Panc1 (cell line): Measurements from ENCODE around the gene PCDHGA1. TPM values are rescaled to one million over a fixed set of nuclear protein-coding genes. Genes with fewer than 3 reads are reported as not detected.

Experiments
- ATAC-seq: fragments of 200-7000 bp; cut with Tn5 transposase; 2 replicates; pipeline ENCODE4 v1.9.1; 2020; ENCODE audit warnings: mild to moderate bottlenecking, moderate library complexity
- BruUV-seq: library from RNA; stranded (reverse); fragments of 400-500 nt; replicated peaks from 2 replicates; lab custom pipeline; 2021; lab: Mats Ljungman, UMichigan
- CTCF ChIA-PET: fragments of 300-600 bp; sonication (Branson Sonifier 250); formaldehyde crosslinking; loops from one replicate; lab custom pipeline; 2022; ENCODE audit warnings: antibody characterized with exemption; lab: Charles Lee
- POLR2A ChIA-PET: fragments of 300-600 bp; sonication (Branson Sonifier 250); formaldehyde crosslinking; loops from one replicate; lab custom pipeline; 2022; ENCODE audit warnings: antibody characterized with exemption; lab: Charles Lee
- DNase-seq: peaks from one replicate; pipeline ENCODE4 v3.0.0-alpha.2; 2010; ENCODE audit warnings: low read depth, low spot score
- H3K27ac ChIP-seq: 2 replicates; pipeline ENCODE4 v1.5.1; 2011; ENCODE audit warnings: mild to moderate bottlenecking, low read length, inconsistent platforms
- H3K27me3 ChIP-seq: fragments of 200-500 bp; sonication (Bioruptor generic); 2 replicates; pipeline ENCODE4 v1.6.0; 2014; ENCODE audit warnings: low read length, inconsistent platforms; ENCODE audit not compliant: control insufficient read depth, insufficient read depth
- H3K36me3 ChIP-seq: fragments of 200-500 bp; sonication (Bioruptor generic); 2 replicates; pipeline ENCODE4 v1.5.1; 2014; ENCODE audit warnings: inconsistent platforms, mild to moderate bottlenecking, low read length, moderate library complexity; ENCODE audit not compliant: control insufficient read depth, insufficient read depth
- H3K4me1 ChIP-seq: 2 replicates; pipeline ENCODE4 v1.5.1; 2011; ENCODE audit warnings: inconsistent platforms, mild to moderate bottlenecking, low read length, moderate library complexity; ENCODE audit not compliant: control insufficient read depth, insufficient read depth
- H3K4me3 ChIP-seq, 2 experiments: 2 replicates each; pipeline ENCODE4 v1.5.1; 2011 to 2012; ENCODE audit warnings: low read depth in 2 of 2, low read length in 2 of 2, mild to moderate bottlenecking in 2 of 2, inconsistent platforms in 1 of 2, moderate library complexity in 1 of 2
- H3K9me3 ChIP-seq: fragments of 200-500 bp; sonication (Bioruptor generic); 2 replicates; pipeline ENCODE4 v1.5.1; 2014; ENCODE audit warnings: low read depth, mild to moderate bottlenecking, inconsistent platforms, low read length, moderate library complexity; ENCODE audit not compliant: control insufficient read depth, insufficient read depth
- CTCF ChIP-seq: fragments of 450-650 bp; IDR thresholded peaks from 2 replicates; pipeline ENCODE4 v1.5.1; 2017; ENCODE audit warnings: mild to moderate bottlenecking
- POLR2AphosphoS5 ChIP-seq: IDR thresholded peaks from 2 replicates; pipeline ENCODE4 v1.6.1; 2012; ENCODE audit warnings: mild to moderate bottlenecking, low read depth, low read length, moderate library complexity
- REST ChIP-seq, 2 experiments: IDR thresholded peaks; 2 replicates each; pipeline ENCODE4 v1.6.1; 2011 to 2012; ENCODE audit warnings: low read depth in 2 of 2, control low read depth in 1 of 2, low read length in 1 of 2, mild to moderate bottlenecking in 1 of 2, moderate library complexity in 1 of 2; ENCODE audit not compliant: insufficient read depth in 1 of 2
- SIN3A ChIP-seq: IDR thresholded peaks from 2 replicates; pipeline ENCODE4 v1.6.1; 2012; ENCODE audit warnings: low read depth, mild to moderate bottlenecking, low read length, moderate library complexity, borderline replicate concordance; ENCODE audit not compliant: insufficient read depth
- TCF7L2 ChIP-seq: IDR thresholded peaks from 2 replicates; pipeline ENCODE4 v1.6.1; 2011; ENCODE audit warnings: mild to moderate bottlenecking, low read depth, low read length, inconsistent platforms
- in situ Hi-C: cut with HindIII; loops from 2 replicates; pipeline ENCODE4 v1.10.0; 2016; ENCODE audit warnings: low sequenced_read_pairs, low pct_unique_long_range_greater_than_20kb
- intact Hi-C: fragments of 100-400 bp; cut with micrococcal nuclease; formaldehyde crosslinking; loops from one replicate; pipeline ENCODE4 v1.10.0; 2022; ENCODE audit not compliant: unreplicated experiment
- total RNA-seq: library from RNA; stranded (reverse); gene quantifications from one replicate; pipeline ENCODE4 v1.2.1, GENCODE V29; 2021; ENCODE audit not compliant: unreplicated experiment

The PCDHGA1 gene
- total RNA-seq, 1 experiment from 2014 or later, result 0.92 TPM

GRCh38 chr5:141382469-141383294 is 52.4 kb downstream of the PCDHGA1 start, which contains the start of gene PCDHGA7:
Gene PCDHGA7, plus strand, starts transcription at chr5:141382742. Its CDS starts 158 bp downstream, at chr5:141382900.
- in situ Hi-C loops, result no loop called here
- BruUV-seq, result no TSS peak

GRCh38 chr5:141383345-141383744 is 53.0 kb downstream of the PCDHGA1 start:
- intact Hi-C loops, result no loop called here
- ChIA-PET POLR2A (no interaction called here), CTCF (no interaction called here)
- in situ Hi-C loops, result no loop called here
- no peak for DNase-seq
- ATAC-seq, result no peak
- H3K36me3 ChIP-seq, result no peaks in the 10 kb centered on the region
- H3K9me3 ChIP-seq, result no peaks in the 10 kb centered on the region
- no peaks in the 10 kb centered on the region for H3K4me1 ChIP-seq
- BruUV-seq, result no TSS peak
- H3K4me3 ChIP-seq, result no peak overlapping the region; a peak in 1 of 4 replicates
- 0 out of 2 replicates have a peak, but pooled peaks cover 2% of the 10 kb centered on the region for H3K27me3 ChIP-seq
- H3K27ac ChIP-seq, result no peak overlapping the region
- no peak for TF ChIP-seq REST (IDR thresholded peaks at IDR 0.05; ENCODE audit: insufficient read depth in 1 of 2, low read depth in 2 of 2, low read length in 1 of 2)
- no peak for TF ChIP-seq POLR2AphosphoS5
- no peak for TF ChIP-seq SIN3A
- no peak for TF ChIP-seq TCF7L2

More at GRCh38 chr5:141382469-141383294, 52.4 kb downstream of the PCDHGA1 start, which contains the start of gene PCDHGA7:
- intact Hi-C loops, result no loop called here
- TF ChIP-seq POLR2AphosphoS5 (no peak), TCF7L2 (no peak), REST (IDR thresholded peaks at IDR 0.05; ENCODE audit: insufficient read depth in 1 of 2, low read depth in 2 of 2, low read length in 1 of 2) (no peak), SIN3A (no peak), CTCF (no peak)
- no peak within 1 kb of the TSS for H3K27ac ChIP-seq
- ATAC-seq, result no peak
- peak within 1 kb of the TSS in 1 of 2 experiments; percentile 18; a peak in 1 of 4 replicates for H3K4me3 ChIP-seq
- POLR2A ChIA-PET, result no interaction called here
- no peaks in the 10 kb centered on the region for H3K4me1 ChIP-seq
- H3K9me3 ChIP-seq, result no peaks in the 10 kb centered on the region
- DNase-seq, result no peak
- CTCF ChIA-PET, result no interaction called here
- 0 out of 2 replicates have a peak, but pooled peaks cover 2% of the 10 kb centered on the region for H3K27me3 ChIP-seq
- no peaks in the 10 kb centered on the region for H3K36me3 ChIP-seq
